ENCODE results near the gene WDR46.

- no peak for TF ChIP-seq POLR2A (IDR thresholded peaks at IDR 0.05)
- no peak for TF ChIP-seq CTCF (IDR thresholded peaks at IDR 0.05)
- no peak for TF ChIP-seq POLR2AphosphoS5 (IDR thresholded peaks at IDR 0.05)
- TF ChIP-seq EP300 (IDR thresholded peaks at IDR 0.05): no peak
These were observed 11.2 kb downstream of the WDR46 start for GRCh38 chr6:33277663-33278391.

All from stomach (tissue), 4 donors.